Left cardiac atrium (tissue), 4 donors: ENCODE results near the gene PASK. TPM values are rescaled to one million over a fixed set of nuclear protein-coding genes. Genes with fewer than 3 reads are reported as not detected.
A peak's percentile ranks its signal among the peaks of the same experiment; 100 is the strongest.

Experiments used
- ATAC-seq, 2 donors: fragments of 200-7000 bp; cut with Tn5 transposase; one replicate each; pipeline ENCODE4 v1.9.1; 2020; ENCODE audit warnings: mild to moderate bottlenecking in 2 of 2, moderate library complexity in 2 of 2
- DNase-seq: peaks from one replicate; pipeline ENCODE4 v3.0.0-alpha.2; 2020
- intact Hi-C, 2 donors: fragments of 100-400 bp; cut with DNase I; formaldehyde crosslinking; loops; one replicate each; pipeline versions ENCODE4 v1.14.1 to v1.15.1; 2022 to 2023
- total RNA-seq, 2 donors: library from RNA; stranded (reverse); fragmentation: NEBNext Ultra II Directional; extraction: Animal tissue kit (Norgen Biotek cat#: 25700); gene quantifications; one replicate each; pipeline ENCODE4 v1.2.1, GENCODE V29; 2021
- donor health status: DM: no; HTN: yes; CAD: no.
- donor health status: DM: no; HTN: yes; CAD: no; lungs with severe emphysema.
- donor health status: DM: yes; HTN: yes; CAD: no.
- donor health status: Dilated cardiomyopathy.

PASK gene
- total RNA-seq, 2 donors from 2014 or later, result 1.7 to 4.6 TPM

GRCh38 chr2:241182531-241183133, 33.4 kb upstream of the PASK start:
- no peak for DNase-seq
- no peak for ATAC-seq
- intact Hi-C loops, result no loop called here

DNA sequence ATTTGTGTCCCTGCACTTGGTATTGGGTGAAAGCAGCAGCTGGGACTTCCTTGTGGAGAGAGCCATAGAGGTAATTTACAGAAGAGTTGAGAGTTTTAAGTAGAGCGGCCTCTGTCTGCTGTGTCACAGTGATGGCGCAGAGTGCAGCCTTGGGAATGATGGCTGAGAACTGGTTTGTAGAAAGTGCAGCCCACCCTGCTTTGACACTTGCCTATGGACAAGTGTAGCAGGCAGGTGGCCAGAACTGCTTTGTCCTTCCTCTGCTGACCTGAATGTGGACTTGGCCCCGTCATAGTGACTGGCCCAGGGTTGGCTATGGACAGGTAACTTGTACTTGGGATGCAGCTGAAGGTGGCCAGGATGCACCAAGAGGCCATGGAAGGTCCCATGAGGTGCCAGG, 32.9 kb upstream of the PASK start:
- intact Hi-C loops, result no loop called here
- ATAC-seq (no peak), DNase-seq (no peak)

DNA sequence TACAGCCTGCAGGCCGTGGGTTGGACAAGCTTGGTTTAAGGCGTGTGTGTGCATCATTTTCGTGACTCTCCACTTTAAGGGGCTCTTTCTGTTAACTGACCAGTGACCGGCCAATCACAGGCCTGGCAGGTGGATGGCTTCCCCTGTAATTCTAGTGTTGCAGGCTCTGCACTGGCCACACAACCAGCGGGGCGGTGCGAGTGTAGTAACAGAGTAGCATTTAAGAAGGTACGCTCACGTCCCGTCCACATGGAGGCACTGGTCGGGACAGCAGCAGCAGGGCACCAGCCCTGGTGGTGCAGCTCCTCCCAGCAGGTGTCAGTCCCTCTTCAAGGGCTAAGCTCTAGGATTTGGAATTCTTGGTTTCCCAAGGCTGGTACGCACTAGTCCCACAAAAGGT, 31.2 kb upstream of the PASK start:
- intact Hi-C loops, result no loop called here
- ATAC-seq (no peak), DNase-seq (no peak)

DNA sequence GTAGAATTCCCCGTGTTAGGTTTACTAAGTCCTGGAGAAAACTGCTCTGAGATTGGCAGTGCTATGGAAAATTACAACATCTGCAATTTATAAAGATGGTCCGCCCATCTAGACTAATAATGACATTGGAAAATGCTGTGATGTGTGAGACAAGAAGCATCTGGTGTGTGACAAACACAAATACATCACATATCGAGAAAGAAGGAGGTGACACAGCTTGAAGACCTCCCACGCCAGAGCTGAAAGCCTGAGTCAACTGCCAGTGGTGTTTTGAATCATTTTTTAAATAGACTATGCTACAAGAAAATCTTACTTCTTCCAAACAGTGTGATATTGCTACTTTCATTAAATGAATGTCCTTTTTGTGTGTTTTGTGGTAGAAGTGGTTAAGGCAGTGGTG, 30.6 kb upstream of the PASK start:
- intact Hi-C loops, result no loop called here
- no peak for DNase-seq
- ATAC-seq, result peak in 1 of 2 donors; percentile 73

GRCh38 chr2:241178961-241179360, 29.7 kb upstream of the PASK start:
- DNase-seq (no peak), ATAC-seq (no peak)
- intact Hi-C loops, result no loop called here

GRCh38 chr2:241177526-241178334, 28.5 kb upstream of the PASK start:
- no peak for ATAC-seq
- no peak for DNase-seq
- intact Hi-C loops, result no loop called here

DNA sequence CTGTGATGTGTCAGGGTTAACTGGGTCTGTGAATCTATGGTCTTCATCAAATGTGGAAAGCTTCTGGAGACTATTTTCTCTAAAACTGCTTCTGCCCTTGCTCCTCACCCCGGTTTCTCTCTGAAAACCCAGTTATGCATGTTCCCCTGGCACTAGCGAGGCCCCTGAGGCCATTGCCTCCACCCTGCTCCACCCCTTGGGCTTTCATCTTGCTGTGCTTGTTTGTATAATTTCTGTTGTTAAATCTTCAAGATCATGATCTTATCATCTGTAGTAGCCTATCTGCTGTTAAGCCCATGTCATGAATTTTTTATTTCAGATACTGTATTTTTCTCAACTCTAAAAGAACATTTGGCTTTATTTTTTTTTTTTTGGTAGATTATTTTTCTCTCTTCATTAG, 24.3 kb upstream of the PASK start:
- intact Hi-C loops, result no loop called here
- ATAC-seq (no peak), DNase-seq (no peak)

- ATAC-seq (no peak), DNase-seq (no peak)
- intact Hi-C loops, result no loop called here
Observed at GRCh38 chr2:241168366-241168765, 19.1 kb upstream of the PASK start.

DNA sequence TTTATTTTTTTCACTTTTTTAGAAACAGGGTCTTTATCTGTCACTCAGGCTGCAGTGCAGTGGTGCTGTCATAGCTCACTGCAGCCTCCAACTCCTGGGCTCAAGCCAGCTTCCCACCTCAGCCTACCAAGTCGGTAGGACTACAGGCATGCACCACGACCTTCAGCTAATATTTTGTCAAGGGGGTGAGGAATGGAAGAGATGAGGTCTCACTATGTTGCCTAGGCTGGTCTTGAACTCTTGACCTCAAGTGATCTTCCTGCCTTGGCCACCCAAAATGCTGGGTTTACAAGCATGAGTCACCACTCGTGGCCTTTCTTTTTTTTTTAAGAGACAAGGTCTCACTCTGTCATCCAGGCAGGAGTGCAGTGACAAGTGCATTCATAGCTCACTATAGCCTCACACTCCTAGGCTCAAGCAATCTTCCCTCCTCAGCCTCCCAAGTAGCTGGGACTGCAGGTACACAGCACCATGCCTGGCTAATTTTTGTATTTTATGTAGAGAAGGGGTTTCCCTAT, 14.4 kb upstream of the PASK start:
- intact Hi-C loops, result no loop called here
- no peak for ATAC-seq
- DNase-seq, result no peak

DNA sequence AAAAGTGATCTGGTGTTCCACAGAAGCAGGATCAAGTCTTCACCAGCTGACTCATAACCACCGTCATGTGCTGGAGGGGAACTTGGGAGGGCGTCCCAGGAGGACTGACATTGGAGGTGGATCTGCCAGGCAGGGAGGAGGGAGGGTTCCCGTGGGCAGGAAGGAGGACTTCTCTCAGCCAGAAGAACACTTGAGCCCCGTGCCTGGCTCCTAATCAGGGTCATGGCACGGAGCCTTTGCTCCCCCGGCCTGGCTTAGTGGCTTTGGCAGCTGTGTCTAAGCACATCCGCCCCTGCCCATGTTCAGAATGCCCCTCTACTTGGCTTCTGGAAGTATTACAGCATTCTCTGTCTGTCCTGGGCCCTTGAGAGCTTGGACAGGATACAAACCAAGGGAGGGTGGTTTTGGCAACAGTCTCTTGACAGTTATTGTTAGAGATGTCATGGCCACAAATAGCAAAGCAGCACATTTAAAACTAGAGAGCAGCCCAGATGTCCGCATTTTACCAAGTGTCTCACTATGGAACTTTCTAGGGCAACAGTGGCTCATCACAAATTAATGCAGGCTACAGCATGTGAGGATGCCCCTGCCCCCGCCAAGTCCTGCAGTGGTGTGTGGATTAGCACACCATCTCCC, 12.5 kb upstream of the PASK start:
- ATAC-seq (peak; percentile 95 to 97), DNase-seq (peak; percentile 85)
- intact Hi-C loops, result no loop called here

- intact Hi-C loops, result no loop called here
- ATAC-seq, result no peak
- DNase-seq, result no peak
Observed at GRCh38 chr2:241160318-241160717, 11.0 kb upstream of the PASK start.

GRCh38 chr2:241159116-241159515, 9.8 kb upstream of the PASK start:
- intact Hi-C loops, result no loop called here
- ATAC-seq (no peak), DNase-seq (no peak)

DNA sequence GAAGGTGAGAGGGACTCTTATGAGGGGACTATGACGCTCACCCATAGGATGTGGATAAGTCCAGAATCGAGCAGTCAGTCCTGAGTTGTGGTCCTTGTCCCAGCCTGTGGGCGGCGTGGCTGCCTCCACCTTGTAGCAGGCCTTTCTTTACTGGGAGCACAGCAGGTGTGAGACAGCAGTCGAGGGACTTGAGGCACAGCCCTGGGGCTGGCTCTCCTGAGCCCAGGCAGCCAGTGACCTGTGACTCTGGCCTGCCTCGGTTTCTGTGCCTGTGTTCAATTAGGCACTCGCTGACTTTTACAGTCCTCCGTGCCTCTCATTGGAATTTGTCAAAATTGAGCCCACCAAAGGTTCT, 9.3 kb upstream of the PASK start:
- intact Hi-C loops, result no loop called here
- DNase-seq (no peak), ATAC-seq (no peak)

GRCh38 chr2:241157841-241158545, 8.7 kb upstream of the PASK start:
- no peak for ATAC-seq
- DNase-seq, result no peak
- intact Hi-C loops, result no loop called here

GRCh38 chr2:241156971-241157441, 7.7 kb upstream of the PASK start:
- DNase-seq (no peak), ATAC-seq (no peak)
- intact Hi-C loops, result no loop called here

DNA sequence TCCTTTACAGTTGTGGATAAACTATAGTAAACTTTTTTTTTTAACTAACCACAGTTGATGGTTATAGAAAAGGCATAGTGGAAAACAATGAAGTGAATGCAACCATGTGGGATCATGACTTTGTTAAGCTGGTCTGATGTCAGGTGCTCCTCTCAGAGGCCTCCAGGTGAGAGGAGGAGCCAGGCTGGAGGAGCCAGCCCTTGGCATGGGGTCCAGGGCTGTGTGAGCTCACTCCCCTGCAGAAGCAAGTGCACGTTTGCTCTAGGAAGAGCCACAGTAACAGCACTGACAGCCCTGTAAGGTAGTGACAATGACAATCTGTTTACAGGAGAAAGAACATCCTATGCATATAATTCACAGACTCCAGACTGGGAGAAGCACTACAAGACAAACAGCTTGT, 6.7 kb upstream of the PASK start:
- intact Hi-C loops, result no loop called here
- DNase-seq (no peak), ATAC-seq (no peak)

DNA sequence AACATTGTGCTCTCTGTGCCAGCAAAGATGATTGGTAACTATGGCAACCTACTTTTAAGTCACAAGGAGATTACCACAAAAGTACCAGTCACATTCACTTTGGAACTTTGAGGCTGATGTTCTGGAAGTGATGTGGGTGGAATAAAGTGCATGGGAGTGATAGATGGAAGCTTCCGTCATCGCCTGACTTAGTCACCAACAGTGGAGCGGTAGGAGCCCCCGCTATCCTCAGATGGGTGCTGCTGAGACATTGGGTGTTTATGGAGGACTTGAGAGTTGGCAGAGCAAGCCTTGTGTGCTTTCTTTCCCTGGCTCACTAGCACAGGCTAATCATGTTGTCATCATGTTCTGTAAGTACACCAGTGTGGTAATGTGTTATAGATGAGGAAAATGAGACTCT, 5.6 kb upstream of the PASK start:
- intact Hi-C loops, result loop anchor here in 1 of 2 donors (5.0 kb wide), 1 partner anchor 53 kb away; the partner anchor contains the start of gene MTERF4
- ATAC-seq (no peak), DNase-seq (no peak)

GRCh38 chr2:241153616-241154015, 4.3 kb upstream of the PASK start:
- DNase-seq (no peak), ATAC-seq (no peak)
- intact Hi-C loops, result loop anchor here in 1 of 2 donors (5.0 kb wide), 1 partner anchor 51 kb away; the partner anchor contains the start of gene MTERF4

- DNase-seq, result no peak
- intact Hi-C loops, result loop anchor here in 1 of 2 donors (5.0 kb wide), 1 partner anchor 50 kb away; the partner anchor contains the start of gene MTERF4
- no peak for ATAC-seq
Observed at GRCh38 chr2:241151934-241152660, 2.8 kb upstream of the PASK start.
